Transverse colon (tissue), 3 donors: Measurements from ENCODE around the gene GNAT1.

Experiments
- CTCF ChIP-seq, 5 experiments: fragments of 200-600 bp in 3 of 5; fragments of 450-650 bp in 2 of 5; sonication (generic) in 3 of 5; IDR thresholded peaks; 1 replicate in 2 of 5; 2 replicates in 3 of 5; pipeline ENCODE4 v1.5.1; 2016 to 2017; ENCODE audit warnings: antibody characterized with exemption in 5 of 5, inconsistent platforms in 3 of 5, mild to moderate bottlenecking in 2 of 5, moderate library complexity in 1 of 5
- EP300 ChIP-seq: sonication (generic); formaldehyde crosslinking; IDR thresholded peaks from one replicate; pipeline ENCODE4 v1.6.1; 2017; ENCODE audit warnings: antibody characterized with exemption, low read depth

GRCh38 chr3:50220109-50220508 lies 28.7 kb downstream of the GNAT1 start:
- TF ChIP-seq CTCF (IDR thresholded peaks at IDR 0.05), result no peak
- TF ChIP-seq EP300, result no peak
